ENCODE data around the gene CACNA2D1. TPM values are rescaled to one million over a fixed set of nuclear protein-coding genes. Genes with fewer than 3 reads are reported as not detected.

The CACNA2D1 gene
- total RNA-seq, 1 experiment from 2014 or later: 36.2 TPM

DNA sequence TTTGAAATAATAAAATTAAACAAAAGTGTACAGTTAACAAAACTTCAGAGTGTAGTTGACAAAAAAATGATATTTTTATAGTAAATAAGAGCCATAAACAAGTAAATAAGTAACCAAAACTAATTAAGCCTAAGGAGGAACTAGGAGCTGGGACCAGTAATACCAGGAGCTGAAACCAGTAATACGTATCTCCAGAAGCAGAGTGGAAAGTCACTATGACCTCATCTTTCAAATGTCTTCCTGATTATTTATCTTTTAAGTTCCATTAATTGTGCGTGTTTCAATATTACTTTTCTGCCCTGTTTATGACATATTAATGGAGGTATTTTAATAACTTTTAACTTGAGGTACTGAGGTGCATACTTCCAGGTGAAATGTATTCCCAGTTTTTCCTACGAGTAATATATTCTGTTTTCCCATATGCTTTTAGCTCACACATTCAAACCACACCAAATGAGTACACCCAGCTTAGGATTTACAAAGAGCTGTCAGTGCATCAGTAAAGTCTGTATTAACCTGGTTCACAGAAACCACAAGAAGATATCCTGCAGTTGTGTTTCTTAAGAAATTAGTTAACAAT is 390.0 kb downstream of the CACNA2D1 start:
- Histone ChIP-seq H3K18ac (ENCODE audit: insufficient read length, low read depth, low read length) (no peak overlapping the region), H3K23ac (ENCODE audit: insufficient read length, low read depth, low read length) (no peak overlapping the region), H2BK120ac (ENCODE audit: low read depth, low read length, poor library complexity, severe bottlenecking) (no peak overlapping the region), H3K56ac (ENCODE audit: insufficient read length, low read depth, low read length) (no peak overlapping the region), H3T11ph (ENCODE audit: low read length) (no peak overlapping the region), H3K79me2 (ENCODE audit: insufficient read depth, low read length) (no peaks in the 10 kb centered on the region), H2BK20ac (ENCODE audit: low read depth, low read length, poor library complexity, severe bottlenecking) (no peak overlapping the region), H4K8ac (replicated peaks; ENCODE audit: insufficient read length, low read depth, low read length) (no peak overlapping the region), H2BK5ac (ENCODE audit: insufficient read length, low read length) (no peak overlapping the region), H2AFZ (ENCODE audit: low read length) (no peak overlapping the region), H3K79me1 (ENCODE audit: insufficient read depth, low read depth, low read length, poor library complexity, severe bottlenecking) (no peaks in the 10 kb centered on the region), H3K14ac (ENCODE audit: insufficient read depth, low read length) (no peak overlapping the region), H4K20me1 (ENCODE audit: control insufficient read depth, insufficient read depth, insufficient read length) (no peaks in the 10 kb centered on the region), H3K4me1 (ENCODE audit: insufficient read depth, low read length) (no peaks in the 10 kb centered on the region), H2AK5ac (ENCODE audit: insufficient read length, low read length) (no peak overlapping the region), H3K9ac (ENCODE audit: extremely low read depth, insufficient read length, low read length) (no peak overlapping the region), H4K91ac (ENCODE audit: insufficient read length, low read depth, low read length) (no peak overlapping the region), H3K9me3 (ENCODE audit: control insufficient read depth, low read depth, low read length) (no peaks in the 10 kb centered on the region), H3K27me3 (ENCODE audit: insufficient read depth, low read length) (no peaks in the 10 kb centered on the region), H2BK15ac (ENCODE audit: low read depth, low read length) (no peak overlapping the region), H3K4me2 (ENCODE audit: insufficient read depth, insufficient read length, low read length) (no peak overlapping the region), H2BK12ac (ENCODE audit: insufficient read length, low read depth, low read length) (no peak overlapping the region), H4K5ac (ENCODE audit: insufficient read length, low read depth, low read length) (no peak overlapping the region), H3K27ac (ENCODE audit: insufficient read length, low read depth, low read length) (no peak overlapping the region), H3K23me2 (ENCODE audit: insufficient read length, low read depth, low read length, poor library complexity, severe bottlenecking) (no peaks in the 10 kb centered on the region), H3K4ac (ENCODE audit: low read depth, low read length) (no peak overlapping the region)
- Mint-ChIP-seq H3K27ac (no peak overlapping the region), H3K36me3 (ENCODE audit: insufficient read depth in 1 of 3, low read depth in 3 of 3) (peaks cover 0 to 6% (median 4%) of the 10 kb centered on the region in 3 experiments; a peak in 4 of 7 replicates), H3K27me3 (ENCODE audit: low read depth) (no peaks in the 10 kb centered on the region), H3K4me1 (peaks cover 0 to 13% of the 10 kb centered on the region in 2 experiments; a peak in 2 of 4 replicates), H3K4me3 (no peak overlapping the region), H3K9me3 (no peaks in the 10 kb centered on the region)
- no peak for TF ChIP-seq CTCF (conservative IDR thresholded peaks at IDR 0.05)
- no peak for DNase-seq
- WGBS (ENCODE audit: extremely low coverage, insufficient read length, low lambda C conversion rate): no CpG with 5 or more reads among the region's 3 CpGs
